Mucosa of rectum (tissue), 2 donors: Measurements from ENCODE around the gene ECE1.
A peak's percentile ranks its signal among the peaks of the same experiment; 100 is the strongest.

Experiments used
- H3K27ac ChIP-seq, 2 donors: one replicate each; pipeline ENCODE4 v1.7.0; 2013; ENCODE audit warnings: inconsistent platforms in 2 of 2, low read depth in 2 of 2, low read length in 2 of 2
- H3K27me3 ChIP-seq, 2 donors: one replicate each; pipeline ENCODE4 v1.7.0; 2013; ENCODE audit warnings: low read length in 2 of 2; ENCODE audit not compliant: control insufficient read depth in 2 of 2, insufficient read depth in 2 of 2
- H3K36me3 ChIP-seq, 2 donors: one replicate each; pipeline ENCODE4 v1.7.0; 2013; ENCODE audit warnings: low read length in 2 of 2; ENCODE audit not compliant: control insufficient read depth in 2 of 2, insufficient read depth in 2 of 2
- H3K4me1 ChIP-seq, 2 donors: one replicate each; pipeline ENCODE4 v1.7.0; 2013; ENCODE audit warnings: low read length in 2 of 2, mild to moderate bottlenecking in 1 of 2; ENCODE audit not compliant: control insufficient read depth in 2 of 2, insufficient read depth in 2 of 2
- H3K4me3 ChIP-seq, 2 donors: one replicate each; pipeline ENCODE4 v1.7.0; 2013; ENCODE audit warnings: low read length in 2 of 2
- H3K9ac ChIP-seq, 2 donors: one replicate each; pipeline ENCODE4 v1.7.0; 2013; ENCODE audit warnings: low read length in 2 of 2, low read depth in 1 of 2, mild to moderate bottlenecking in 1 of 2
- H3K9me3 ChIP-seq, 2 donors: one replicate each; pipeline ENCODE4 v1.7.0; 2013; ENCODE audit warnings: low read length in 2 of 2; ENCODE audit not compliant: control insufficient read depth in 2 of 2
- donor health status: healthy.
- donor health status: Normal muscosa, but diverticular disease.

Gene ECE1

GRCh38 chr1:21308330-21308729 lies 18.1 kb upstream of the ECE1 start:
- no peak overlapping the region for H3K27ac ChIP-seq
- peaks cover under 1 to 10% of the 10 kb centered on the region in 2 donors for H3K4me1 ChIP-seq
- H3K9me3 ChIP-seq = no peaks in the 10 kb centered on the region
- H3K9ac ChIP-seq = no peak overlapping the region
- H3K36me3 ChIP-seq = no peaks in the 10 kb centered on the region
- H3K4me3 ChIP-seq = no peak overlapping the region
- no peaks in the 10 kb centered on the region for H3K27me3 ChIP-seq

- H3K4me1 ChIP-seq = peaks cover 6 to 15% of the 10 kb centered on the region in 2 donors
- H3K27ac ChIP-seq = peak overlapping the region in 1 of 2 donors; percentile 9
- H3K36me3 ChIP-seq = no peaks in the 10 kb centered on the region
- no peak overlapping the region for H3K9ac ChIP-seq
- no peak overlapping the region for H3K4me3 ChIP-seq
- no peaks in the 10 kb centered on the region for H3K9me3 ChIP-seq
- H3K27me3 ChIP-seq = no peaks in the 10 kb centered on the region
Observed at GRCh38 chr1:21307663-21308305, 17.5 kb upstream of the ECE1 start.

- Histone ChIP-seq H3K9me3 (no peaks in the 10 kb centered on the region), H3K4me1 (peaks cover 11 to 21% of the 10 kb centered on the region in 2 donors), H3K9ac (no peak overlapping the region), H3K27me3 (no peaks in the 10 kb centered on the region), H3K4me3 (no peak overlapping the region), H3K27ac (peak overlapping the region in 1 of 2 donors; percentile 9), H3K36me3 (no peaks in the 10 kb centered on the region)
Observed at GRCh38 chr1:21307210-21307609, 16.9 kb upstream of the ECE1 start.

GRCh38 chr1:21305900-21306189 lies 15.6 kb upstream of the ECE1 start:
- Histone ChIP-seq H3K27ac (no peak overlapping the region), H3K36me3 (no peaks in the 10 kb centered on the region), H3K27me3 (no peaks in the 10 kb centered on the region), H3K4me3 (no peak overlapping the region), H3K9me3 (no peaks in the 10 kb centered on the region), H3K9ac (no peak overlapping the region), H3K4me1 (peaks cover 13 to 22% of the 10 kb centered on the region in 2 donors)

- Histone ChIP-seq H3K9me3 (no peaks in the 10 kb centered on the region), H3K36me3 (no peaks in the 10 kb centered on the region), H3K27ac (no peak overlapping the region), H3K27me3 (no peaks in the 10 kb centered on the region), H3K4me3 (no peak overlapping the region), H3K4me1 (peaks cover 14 to 24% of the 10 kb centered on the region in 2 donors), H3K9ac (no peak overlapping the region)
Observed at GRCh38 chr1:21305155-21305899, 15.1 kb upstream of the ECE1 start.

- no peaks in the 10 kb centered on the region for H3K36me3 ChIP-seq
- no peak overlapping the region for H3K4me3 ChIP-seq
- H3K27ac ChIP-seq = no peak overlapping the region
- peaks cover 19 to 30% of the 10 kb centered on the region in 2 donors for H3K4me1 ChIP-seq
- H3K9me3 ChIP-seq = no peaks in the 10 kb centered on the region
- no peaks in the 10 kb centered on the region for H3K27me3 ChIP-seq
- no peak overlapping the region for H3K9ac ChIP-seq
Observed at GRCh38 chr1:21304488-21304887, 14.2 kb upstream of the ECE1 start.

- peak overlapping the region in 1 of 2 donors; percentile 43 for H3K27ac ChIP-seq
- H3K9ac ChIP-seq = no peak overlapping the region
- H3K4me1 ChIP-seq = peaks cover 33 to 35% of the 10 kb centered on the region in 2 donors
- H3K9me3 ChIP-seq = no peaks in the 10 kb centered on the region
- H3K27me3 ChIP-seq = no peaks in the 10 kb centered on the region
- no peak overlapping the region for H3K4me3 ChIP-seq
- no peaks in the 10 kb centered on the region for H3K36me3 ChIP-seq
Observed at GRCh38 chr1:21302747-21303715, 12.8 kb upstream of the ECE1 start.

- no peaks in the 10 kb centered on the region for H3K27me3 ChIP-seq
- H3K9ac ChIP-seq = no peak overlapping the region
- H3K27ac ChIP-seq = no peak overlapping the region
- no peak overlapping the region for H3K4me3 ChIP-seq
- peaks cover 33 to 35% of the 10 kb centered on the region in 2 donors for H3K4me1 ChIP-seq
- no peaks in the 10 kb centered on the region for H3K36me3 ChIP-seq
- H3K9me3 ChIP-seq = no peaks in the 10 kb centered on the region
Observed at GRCh38 chr1:21301794-21302440, 11.7 kb upstream of the ECE1 start.

- H3K4me3 ChIP-seq = no peak overlapping the region
- no peaks in the 10 kb centered on the region for H3K27me3 ChIP-seq
- H3K4me1 ChIP-seq = peaks cover 33 to 35% of the 10 kb centered on the region in 2 donors
- H3K27ac ChIP-seq = no peak overlapping the region
- H3K9ac ChIP-seq = no peak overlapping the region
- H3K36me3 ChIP-seq = no peaks in the 10 kb centered on the region
- H3K9me3 ChIP-seq = no peaks in the 10 kb centered on the region
Observed at GRCh38 chr1:21300774-21301173, 10.5 kb upstream of the ECE1 start.
